ENCODE data around the gene FLYWCH2.

DNA sequence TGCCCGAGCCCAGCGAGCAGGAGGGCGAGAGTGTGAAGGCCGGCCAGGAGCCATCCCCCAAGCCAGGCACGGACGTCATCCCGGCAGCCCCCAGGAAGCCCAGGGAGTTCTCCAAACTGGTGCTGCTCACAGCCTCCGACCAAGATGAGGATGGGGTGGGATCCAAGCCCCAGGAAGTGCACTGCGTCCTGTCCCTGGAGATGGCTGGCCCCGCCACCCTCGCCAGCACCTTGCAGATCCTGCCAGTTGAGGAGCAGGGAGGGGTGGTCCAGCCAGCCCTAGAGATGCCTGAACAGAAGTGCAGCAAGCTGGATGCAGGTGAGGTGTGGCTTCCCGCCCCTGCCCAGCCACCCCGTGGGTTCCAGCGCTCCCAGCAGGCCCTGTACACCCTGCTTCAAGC is 46.7 kb downstream of the FLYWCH2 start:
- TF ChIP-seq POLR2A (IDR thresholded peaks at IDR 0.05): no peak
- no peak for TF ChIP-seq POLR2AphosphoS5 (IDR thresholded peaks at IDR 0.05)
